ENCODE results near the gene KCNC3. TPM values are rescaled to one million over a fixed set of nuclear protein-coding genes. Genes with fewer than 3 reads are reported as not detected.

Gene KCNC3
- total and polyA plus RNA-seq, 10 of the 15 experiments (the other 5 are each of a cell fraction or from before 2014, with no cell fraction given), result 0.08 to 3.8 (median 0.44) TPM; not detected in 2

- TF ChIP-seq NR2C1 (IDR thresholded peaks at IDR 0.05) (no peak), NR2C2 (IDR thresholded peaks at IDR 0.05; ENCODE audit: borderline replicate concordance, control insufficient read depth, insufficient read length, low read depth) (no peak), IKZF2 (IDR thresholded peaks at IDR 0.05) (no peak), IRF5 (IDR thresholded peaks at IDR 0.05; ENCODE audit: borderline replicate concordance) (no peak), BRCA1 (IDR thresholded peaks at IDR 0.05; ENCODE audit: low read depth, low read length) (no peak), KLF5 (IDR thresholded peaks at IDR 0.05; ENCODE audit: partially characterized antibody) (no peak), RAD21 (IDR thresholded peaks at IDR 0.05; ENCODE audit: insufficient read depth, low read depth, low read length) (no peak), CBFB (IDR thresholded peaks at IDR 0.05; ENCODE audit: low read depth) (peak; percentile 56; the same call in 1 of the 2 replicates), HDAC6 (IDR thresholded peaks at IDR 0.05; ENCODE audit: unreplicated experiment) (no peak), POU2F2 (IDR thresholded peaks at IDR 0.05; ENCODE audit: borderline replicate concordance, low read depth, low read length) (peak; percentile 16; the same call in 1 of the 3 replicates), WRNIP1 (IDR thresholded peaks at IDR 0.05; ENCODE audit: borderline replicate concordance, low read depth, low read length) (no peak), MYC (IDR thresholded peaks at IDR 0.05; ENCODE audit: insufficient read depth, insufficient read length, insufficient replicate concordance, low read length, severe bottlenecking) (no peak), ZNF24 (IDR thresholded peaks at IDR 0.05) (no peak), BCL3 (IDR thresholded peaks at IDR 0.05; ENCODE audit: borderline replicate concordance, insufficient read depth, low read depth, low read length, poor library complexity, severe bottlenecking) (no peak)
Observed at GRCh38 chr19:50329146-50329925, at the start of gene KCNC3 (continued).
